Measurements from ENCODE around the gene ZNF160.
A peak's percentile ranks its signal among the peaks of the same experiment; 100 is the strongest.
"Not testable (repeated sequence)": the region's sequence is repeated elsewhere in the genome, so short reads cannot be mapped to it uniquely, and the experiment has no call there.

ZNF160 gene

DNA sequence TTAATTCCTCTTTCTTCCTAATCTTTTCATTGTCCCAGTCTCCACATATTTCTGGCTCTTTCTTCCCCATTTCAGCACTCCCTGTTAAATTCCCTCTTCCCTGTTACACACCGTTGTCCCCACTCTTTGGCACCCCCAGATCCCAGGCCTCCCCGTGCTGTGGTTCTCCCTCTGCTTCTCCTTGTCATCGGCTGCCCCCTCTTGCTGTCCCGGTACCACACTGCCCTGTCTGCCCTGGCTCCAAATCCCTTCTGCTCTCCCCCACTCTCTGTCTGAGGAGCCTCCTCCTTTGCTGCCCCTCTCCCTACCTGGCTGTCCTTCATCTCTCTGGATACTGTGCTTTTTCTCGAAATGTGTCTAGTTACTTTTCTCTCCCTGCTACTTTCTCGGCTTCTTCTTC, 28.5 kb upstream of the ZNF160 start:
- no peaks in the 10 kb centered on the region for H3K36me3 ChIP-seq (replicated peaks)
- no peak for DNase-seq
- H3K27ac ChIP-seq, result no peak overlapping the region
- in situ Hi-C loops (cut with HindIII; ENCODE audit: low pct_ligation_motif_present, low sequenced_read_pairs), result no loop called here
- H3K27me3 ChIP-seq (replicated peaks), result no peaks in the 10 kb centered on the region
- TF ChIP-seq, protein P1, sequence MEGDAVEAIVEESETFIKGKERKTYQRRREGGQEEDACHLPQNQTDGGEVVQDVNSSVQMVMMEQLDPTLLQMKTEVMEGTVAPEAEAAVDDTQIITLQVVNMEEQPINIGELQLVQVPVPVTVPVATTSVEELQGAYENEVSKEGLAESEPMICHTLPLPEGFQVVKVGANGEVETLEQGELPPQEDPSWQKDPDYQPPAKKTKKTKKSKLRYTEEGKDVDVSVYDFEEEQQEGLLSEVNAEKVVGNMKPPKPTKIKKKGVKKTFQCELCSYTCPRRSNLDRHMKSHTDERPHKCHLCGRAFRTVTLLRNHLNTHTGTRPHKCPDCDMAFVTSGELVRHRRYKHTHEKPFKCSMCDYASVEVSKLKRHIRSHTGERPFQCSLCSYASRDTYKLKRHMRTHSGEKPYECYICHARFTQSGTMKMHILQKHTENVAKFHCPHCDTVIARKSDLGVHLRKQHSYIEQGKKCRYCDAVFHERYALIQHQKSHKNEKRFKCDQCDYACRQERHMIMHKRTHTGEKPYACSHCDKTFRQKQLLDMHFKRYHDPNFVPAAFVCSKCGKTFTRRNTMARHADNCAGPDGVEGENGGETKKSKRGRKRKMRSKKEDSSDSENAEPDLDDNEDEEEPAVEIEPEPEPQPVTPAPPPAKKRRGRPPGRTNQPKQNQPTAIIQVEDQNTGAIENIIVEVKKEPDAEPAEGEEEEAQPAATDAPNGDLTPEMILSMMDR (IDR thresholded peaks at IDR 0.05; ENCODE audit: low read depth, low read length, missing control alignments), result no peak
- H3K4me3 ChIP-seq (ENCODE audit: low read depth, low read length), result no peak overlapping the region

- no peaks in the 10 kb centered on the region for H3K36me3 ChIP-seq (replicated peaks)
- no peak for DNase-seq
- TF ChIP-seq, protein P1 (IDR thresholded peaks at IDR 0.05; ENCODE audit: low read depth, low read length, missing control alignments), result no peak
- in situ Hi-C loops (cut with HindIII; ENCODE audit: low pct_ligation_motif_present, low sequenced_read_pairs), result no loop called here
- no peaks in the 10 kb centered on the region for H3K27me3 ChIP-seq (replicated peaks)
- no peak overlapping the region for H3K27ac ChIP-seq
- H3K4me3 ChIP-seq (ENCODE audit: low read depth, low read length), result no peak overlapping the region
Measured at GRCh38 chr19:53131085-53131590, 27.9 kb upstream of the ZNF160 start.

DNA sequence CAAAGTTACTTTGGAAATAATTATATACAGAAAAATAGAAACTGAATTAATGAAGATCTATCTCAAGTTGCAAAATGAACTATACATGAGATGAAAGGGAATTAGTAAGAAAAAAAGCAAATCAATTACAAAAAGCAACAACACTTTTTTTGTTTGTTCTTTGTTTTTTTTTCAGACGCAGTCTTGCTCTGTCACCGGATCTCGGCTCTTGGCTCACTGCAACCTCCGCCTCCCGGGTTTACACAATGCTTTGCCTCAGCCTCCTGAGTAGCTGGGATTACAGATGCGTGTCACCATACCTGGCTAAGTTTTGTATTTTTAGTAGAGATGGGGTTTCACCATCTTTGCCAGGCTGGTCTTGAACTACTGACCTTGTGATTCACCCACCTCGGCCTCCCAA, 27.3 kb upstream of the ZNF160 start:
- in situ Hi-C loops (cut with HindIII; ENCODE audit: low pct_ligation_motif_present, low sequenced_read_pairs), result no loop called here
- no peak for DNase-seq

GRCh38 chr19:53126733-53127526, 23.7 kb upstream of the ZNF160 start:
- DNase-seq; H3K36me3 ChIP-seq (replicated peaks); H3K27me3 ChIP-seq (replicated peaks); in situ Hi-C loops (cut with HindIII; ENCODE audit: low pct_ligation_motif_present, low sequenced_read_pairs); H3K4me3 ChIP-seq (ENCODE audit: low read depth, low read length); H3K27ac ChIP-seq: not testable (repeated sequence)

More for the DNA sequence above, 27.3 kb upstream of the ZNF160 start:
- Histone ChIP-seq H3K27me3 (replicated peaks) (no peaks in the 10 kb centered on the region), H3K27ac (no peak overlapping the region), H3K4me3 (ENCODE audit: low read depth, low read length) (no peak overlapping the region), H3K36me3 (replicated peaks) (no peaks in the 10 kb centered on the region)
- TF ChIP-seq, protein P1 (IDR thresholded peaks at IDR 0.05; ENCODE audit: low read depth, low read length, missing control alignments), result no peak

DNA sequence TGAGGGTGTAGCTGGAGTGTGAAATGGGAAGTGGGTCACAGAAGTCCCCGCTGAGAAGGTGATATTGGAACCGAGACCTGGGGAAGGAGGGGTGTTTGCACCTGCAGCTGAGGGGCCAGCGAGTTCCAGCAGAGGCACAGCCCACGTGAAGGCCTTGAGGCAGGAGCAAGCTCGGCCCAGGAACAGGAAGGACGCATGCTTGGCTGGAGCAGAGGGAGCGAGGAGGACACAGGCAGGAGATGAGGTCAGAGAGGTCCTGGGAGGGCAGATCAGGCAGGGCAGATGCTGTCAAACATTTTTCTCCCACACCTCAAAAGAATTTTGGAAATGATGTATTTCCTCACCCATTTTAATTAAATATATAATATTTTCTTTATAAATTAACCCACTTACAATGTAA, 20.2 kb upstream of the ZNF160 start:
- no peak overlapping the region for H3K27ac ChIP-seq
- no peaks in the 10 kb centered on the region for H3K27me3 ChIP-seq (replicated peaks)
- H3K36me3 ChIP-seq (replicated peaks), result no peaks in the 10 kb centered on the region
- TF ChIP-seq, protein P1 (IDR thresholded peaks at IDR 0.05; ENCODE audit: low read depth, low read length, missing control alignments), result no peak
- no peak overlapping the region for H3K4me3 ChIP-seq (ENCODE audit: low read depth, low read length)
- in situ Hi-C loops (cut with HindIII; ENCODE audit: low pct_ligation_motif_present, low sequenced_read_pairs), result no loop called here
- DNase-seq, result no peak

DNA sequence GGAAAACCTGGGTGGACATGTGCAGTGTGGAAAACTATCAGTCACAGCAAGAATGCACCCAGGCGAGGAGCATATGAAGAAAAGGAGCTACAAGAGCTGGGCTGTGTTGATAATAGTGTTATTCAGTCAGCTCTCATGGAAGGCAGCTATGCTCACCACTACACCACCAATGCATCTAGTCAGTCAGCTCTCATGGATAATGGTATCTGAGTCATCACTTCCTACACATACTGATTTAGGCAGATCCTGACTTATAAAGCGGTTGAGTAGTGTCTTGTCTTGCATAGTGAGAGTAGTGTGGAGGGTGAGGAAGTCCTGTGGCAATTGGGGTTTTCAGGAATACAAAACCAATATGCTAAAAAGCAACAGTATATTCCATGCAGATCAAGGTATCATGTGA, 9.1 kb upstream of the ZNF160 start:
- DNase-seq, result peak; percentile 42
- TF ChIP-seq, protein P1 (IDR thresholded peaks at IDR 0.05; ENCODE audit: low read depth, low read length, missing control alignments), result no peak
- no peak overlapping the region for H3K27ac ChIP-seq
- no peaks in the 10 kb centered on the region for H3K27me3 ChIP-seq (replicated peaks)
- H3K4me3 ChIP-seq (ENCODE audit: low read depth, low read length), result no peak overlapping the region
- in situ Hi-C loops (cut with HindIII; ENCODE audit: low pct_ligation_motif_present, low sequenced_read_pairs), result no loop called here
- peaks cover 9% of the 10 kb centered on the region for H3K36me3 ChIP-seq (replicated peaks)
